Right lobe of liver (tissue), 4 donors: ENCODE data around the gene CCHCR1.

ENCODE experiments used
- POLR2A ChIP-seq: fragments of 450-650 bp; IDR thresholded peaks from one replicate; pipeline ENCODE4 v1.6.1; 2017; ENCODE audit warnings: antibody characterized with exemption, mild to moderate bottlenecking
- TF ChIP-seq, protein P1 (sequence below), 4 donors: fragments of 200-600 bp in 3 of 4; fragments of 450-650 bp in 1 of 4; IDR thresholded peaks; one replicate each; pipeline versions ENCODE4 v1.5.1 to v1.8.0; 2016 to 2022; ENCODE audit warnings: antibody characterized with exemption in 4 of 4, mild to moderate bottlenecking in 2 of 4
- donor health status: DM: no; HTN: no; CAD: no.
- donor health status: DM: no; HTN: no; CAD: no.
- donor health status: DM: no; HTN: yes; CAD: no.

DNA sequence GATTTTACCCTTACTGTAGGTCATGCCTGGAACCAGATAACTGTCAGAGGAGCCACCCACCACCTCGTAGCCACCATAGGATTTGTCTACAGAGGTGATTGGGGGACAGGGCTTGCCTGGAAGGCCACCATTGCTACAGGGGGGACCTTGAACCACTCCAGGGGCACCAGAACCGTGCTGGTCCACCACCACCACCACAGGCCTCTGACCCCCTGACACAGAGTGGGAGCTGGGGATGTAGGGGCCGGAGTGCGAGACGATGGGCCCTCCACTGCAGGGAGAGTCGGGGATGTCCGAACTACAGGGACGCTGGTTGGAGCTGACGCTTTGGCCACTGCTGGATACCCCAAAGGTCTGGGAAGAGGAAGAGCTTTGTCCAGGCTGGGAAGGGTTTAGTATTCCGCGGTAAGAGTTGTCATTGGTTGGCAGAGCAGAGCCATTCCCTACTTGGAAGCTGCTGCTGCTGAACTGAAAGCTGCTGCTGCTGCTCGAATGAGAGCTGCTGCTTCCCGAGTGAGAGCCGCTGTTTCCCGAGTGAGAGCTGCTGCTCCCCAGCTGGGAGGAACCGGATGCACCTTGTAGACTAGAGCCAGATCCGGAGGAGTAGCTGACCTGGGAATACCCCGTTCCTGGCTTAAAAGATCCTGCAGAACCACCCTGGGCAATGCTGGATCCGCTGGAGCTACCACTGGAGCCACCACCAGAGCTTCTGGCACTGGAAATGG lies 40.8 kb downstream of the CCHCR1 start:
- TF ChIP-seq POLR2A = no peak
- TF ChIP-seq, protein P1, sequence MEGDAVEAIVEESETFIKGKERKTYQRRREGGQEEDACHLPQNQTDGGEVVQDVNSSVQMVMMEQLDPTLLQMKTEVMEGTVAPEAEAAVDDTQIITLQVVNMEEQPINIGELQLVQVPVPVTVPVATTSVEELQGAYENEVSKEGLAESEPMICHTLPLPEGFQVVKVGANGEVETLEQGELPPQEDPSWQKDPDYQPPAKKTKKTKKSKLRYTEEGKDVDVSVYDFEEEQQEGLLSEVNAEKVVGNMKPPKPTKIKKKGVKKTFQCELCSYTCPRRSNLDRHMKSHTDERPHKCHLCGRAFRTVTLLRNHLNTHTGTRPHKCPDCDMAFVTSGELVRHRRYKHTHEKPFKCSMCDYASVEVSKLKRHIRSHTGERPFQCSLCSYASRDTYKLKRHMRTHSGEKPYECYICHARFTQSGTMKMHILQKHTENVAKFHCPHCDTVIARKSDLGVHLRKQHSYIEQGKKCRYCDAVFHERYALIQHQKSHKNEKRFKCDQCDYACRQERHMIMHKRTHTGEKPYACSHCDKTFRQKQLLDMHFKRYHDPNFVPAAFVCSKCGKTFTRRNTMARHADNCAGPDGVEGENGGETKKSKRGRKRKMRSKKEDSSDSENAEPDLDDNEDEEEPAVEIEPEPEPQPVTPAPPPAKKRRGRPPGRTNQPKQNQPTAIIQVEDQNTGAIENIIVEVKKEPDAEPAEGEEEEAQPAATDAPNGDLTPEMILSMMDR (IDR thresholded peaks at IDR 0.05) = no peak
